ENCODE data around the gene DOCK4. TPM values are rescaled to one million over a fixed set of nuclear protein-coding genes. Genes with fewer than 3 reads are reported as not detected.
A peak's percentile ranks its signal among the peaks of the same experiment; 100 is the strongest.

The DOCK4 gene
- total RNA-seq, 1 donor from 2014 or later, result 43.5 TPM

- Histone ChIP-seq H3K27me3 (no peaks in the 10 kb centered on the region), H3K9me3 (no peaks in the 10 kb centered on the region), H3K36me3 (no peaks in the 10 kb centered on the region), H3K4me3 (no peak overlapping the region), H3K27ac (no peak overlapping the region), H3K4me1 (peaks cover 0 to 3% of the 10 kb centered on the region in 2 donors)
- DNase-seq (ENCODE audit: low spot score in 2 of 2), result peak in 1 of 2 donors; percentile 65
- intact Hi-C loops (cut with DNase I), result no loop called here
- no peak for TF ChIP-seq CTCF (IDR thresholded peaks at IDR 0.05)
Measured at GRCh38 chr7:112080441-112080840, 125.8 kb downstream of the DOCK4 start.

DNA sequence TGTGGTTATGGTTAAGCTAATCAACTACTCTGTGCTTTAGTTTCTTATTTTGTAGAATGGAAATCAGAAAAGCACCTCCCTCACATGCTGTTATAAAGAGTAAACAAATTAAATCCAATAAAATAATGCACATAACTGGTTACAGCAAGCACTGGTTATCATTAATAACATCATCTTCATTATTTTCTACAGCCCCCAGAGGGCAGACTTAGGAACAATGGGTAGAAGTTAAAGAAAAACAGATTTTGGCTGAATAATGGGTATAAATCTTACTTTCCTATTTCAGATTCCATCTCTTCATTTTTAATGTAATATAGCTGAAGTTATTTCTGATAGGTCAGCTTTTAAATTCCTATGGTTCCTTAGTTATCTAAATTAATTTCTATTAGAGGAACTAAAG lies 126.5 kb downstream of the DOCK4 start:
- TF ChIP-seq CTCF (IDR thresholded peaks at IDR 0.05), result no peak
- DNase-seq (ENCODE audit: low spot score in 2 of 2), result no peak
- H3K27ac ChIP-seq, result no peak overlapping the region
- no peak overlapping the region for H3K4me3 ChIP-seq
- no peaks in the 10 kb centered on the region for H3K9me3 ChIP-seq
- H3K27me3 ChIP-seq, result no peaks in the 10 kb centered on the region
- intact Hi-C loops (cut with DNase I), result no loop called here
- H3K36me3 ChIP-seq, result no peaks in the 10 kb centered on the region
- H3K4me1 ChIP-seq, result peaks cover 0 to 3% of the 10 kb centered on the region in 2 donors

DNA sequence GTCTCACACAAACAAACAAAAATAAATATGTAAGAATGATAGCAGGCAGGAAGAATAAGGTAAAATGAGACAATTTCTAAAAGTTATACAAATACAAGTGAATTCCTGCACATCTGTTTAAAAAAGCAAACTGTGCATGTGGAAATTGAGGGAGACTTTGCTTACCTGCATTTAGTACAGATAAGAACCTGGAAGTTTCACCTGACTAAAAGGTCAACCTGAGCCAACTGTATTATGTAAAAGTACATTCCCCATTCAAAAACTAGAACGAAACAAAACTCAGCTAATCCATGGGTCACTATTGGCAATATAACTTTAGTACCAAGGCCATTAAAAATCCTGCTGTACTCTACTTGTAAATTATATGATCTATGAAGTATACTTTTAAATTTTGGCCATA lies 127.1 kb downstream of the DOCK4 start:
- no peak for TF ChIP-seq CTCF (IDR thresholded peaks at IDR 0.05)
- no peak overlapping the region for H3K27ac ChIP-seq

DNA sequence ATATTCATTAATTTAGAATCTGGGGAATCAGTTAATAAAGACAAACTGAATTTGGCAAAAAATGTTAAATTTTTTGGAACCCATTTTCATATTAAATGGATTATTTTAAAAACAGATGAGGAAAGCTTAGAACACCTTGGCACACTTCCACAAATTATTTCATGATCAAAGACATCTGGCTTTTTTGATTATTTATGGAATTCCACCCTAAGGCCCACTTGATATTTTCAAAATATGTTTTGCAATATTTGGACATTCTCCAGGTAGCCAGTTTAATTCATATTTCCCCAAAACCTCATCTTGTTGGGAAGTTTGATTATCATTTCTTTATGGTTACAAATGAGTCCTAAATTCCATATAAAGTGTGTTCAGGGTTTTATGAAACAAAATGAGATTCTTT lies 129.9 kb downstream of the DOCK4 start:
- intact Hi-C loops (cut with DNase I), result no loop called here
- no peaks in the 10 kb centered on the region for H3K4me1 ChIP-seq

More for the DNA sequence above, 127.1 kb downstream of the DOCK4 start:
- Histone ChIP-seq H3K9me3 (no peaks in the 10 kb centered on the region), H3K4me3 (no peak overlapping the region), H3K36me3 (no peaks in the 10 kb centered on the region), H3K27me3 (no peaks in the 10 kb centered on the region), H3K4me1 (peaks cover 0 to 3% of the 10 kb centered on the region in 2 donors)
- no peak for DNase-seq (ENCODE audit: low spot score in 2 of 2)
- intact Hi-C loops (cut with DNase I), result no loop called here

GRCh38 chr7:112074464-112074863 lies 131.7 kb downstream of the DOCK4 start:
- H3K27me3 ChIP-seq, result no peaks in the 10 kb centered on the region
- TF ChIP-seq CTCF (IDR thresholded peaks at IDR 0.05), result no peak
- H3K9me3 ChIP-seq, result no peaks in the 10 kb centered on the region
- H3K27ac ChIP-seq, result no peak overlapping the region
- H3K4me3 ChIP-seq, result no peak overlapping the region
- intact Hi-C loops (cut with DNase I), result no loop called here
- DNase-seq (ENCODE audit: low spot score in 2 of 2), result no peak
- no peaks in the 10 kb centered on the region for H3K36me3 ChIP-seq
- no peaks in the 10 kb centered on the region for H3K4me1 ChIP-seq

More for the DNA sequence above, 129.9 kb downstream of the DOCK4 start:
- Histone ChIP-seq H3K36me3 (no peaks in the 10 kb centered on the region), H3K27me3 (no peaks in the 10 kb centered on the region), H3K27ac (no peak overlapping the region), H3K9me3 (no peaks in the 10 kb centered on the region), H3K4me3 (no peak overlapping the region)
- no peak for DNase-seq (ENCODE audit: low spot score in 2 of 2)
- no peak for TF ChIP-seq CTCF (IDR thresholded peaks at IDR 0.05)

- no peak for DNase-seq (ENCODE audit: low spot score in 2 of 2)
- Histone ChIP-seq H3K27ac (no peak overlapping the region), H3K4me1 (no peaks in the 10 kb centered on the region), H3K9me3 (no peaks in the 10 kb centered on the region), H3K36me3 (no peaks in the 10 kb centered on the region), H3K4me3 (no peak overlapping the region), H3K27me3 (no peaks in the 10 kb centered on the region)
- intact Hi-C loops (cut with DNase I), result no loop called here
- no peak for TF ChIP-seq CTCF (IDR thresholded peaks at IDR 0.05)
Measured at GRCh38 chr7:112073530-112073929, 132.7 kb downstream of the DOCK4 start.
